GM23338 (cell line): ENCODE results near the gene NPC1. TPM values are rescaled to one million over a fixed set of nuclear protein-coding genes. Genes with fewer than 3 reads are reported as not detected.

Source experiments
- ATAC-seq: fragments of 200-7000 bp; cut with Tn5 transposase; 3 replicates; pipeline ENCODE4 v1.9.1; 2020
- DNase-seq: peaks from one replicate; pipeline ENCODE4 v3.0.0-alpha.2; 2015; ENCODE audit warnings: low spot score
- H2AFZ ChIP-seq: fragments of 200-600 bp; sonication (generic); 2 replicates; pipeline ENCODE4 v1.8.0; 2016; ENCODE audit warnings: antibody characterized with exemption, mild to moderate bottlenecking, moderate library complexity
- H3F3A ChIP-seq: fragments of 200-600 bp; sonication (generic); replicated peaks from 2 replicates; pipeline ENCODE4 v1.8.0; 2017; ENCODE audit warnings: antibody characterized with exemption, mixed run types, low read depth
- H3K27ac ChIP-seq: fragments of 200-600 bp; sonication (generic); 2 replicates; pipeline ENCODE4 v1.6.1; 2016; ENCODE audit warnings: low read depth
- H3K27me3 ChIP-seq: fragments of 200-600 bp; sonication (generic); 2 replicates; pipeline ENCODE4 v1.8.0; 2016; ENCODE audit warnings: mild to moderate bottlenecking, mixed run types, moderate library complexity; ENCODE audit not compliant: insufficient read depth
- H3K36me3 ChIP-seq: fragments of 200-600 bp; sonication (generic); 2 replicates; pipeline ENCODE4 v1.8.0; 2016; ENCODE audit warnings: mild to moderate bottlenecking; ENCODE audit not compliant: insufficient read depth
- H3K4me1 ChIP-seq: fragments of 200-600 bp; sonication (generic); 2 replicates; pipeline ENCODE4 v1.8.0; 2016; ENCODE audit warnings: mild to moderate bottlenecking, moderate library complexity; ENCODE audit not compliant: insufficient read depth
- H3K4me2 ChIP-seq: fragments of 200-600 bp; sonication (generic); 2 replicates; pipeline ENCODE4 v1.7.1; 2017; ENCODE audit warnings: mixed run types
- H3K4me3 ChIP-seq: fragments of 200-600 bp; sonication (generic); 2 replicates; pipeline ENCODE4 v1.6.1; 2016; ENCODE audit warnings: mixed run types
- H3K79me2 ChIP-seq: fragments of 200-600 bp; sonication (generic); replicated peaks from 2 replicates; pipeline ENCODE4 v1.8.0; 2017; ENCODE audit warnings: mild to moderate bottlenecking; ENCODE audit not compliant: insufficient read depth
- H3K9me2 ChIP-seq: fragments of 200-600 bp; sonication (generic); 2 replicates; pipeline ENCODE4 v1.8.0; 2017; ENCODE audit not compliant: insufficient read depth
- H4K20me1 ChIP-seq: fragments of 200-600 bp; sonication (generic); replicated peaks from 2 replicates; pipeline ENCODE4 v1.8.0; 2017; ENCODE audit warnings: mild to moderate bottlenecking; ENCODE audit not compliant: insufficient read depth
- H3K27ac Mint-ChIP-seq: 2 replicates; pipeline ENCODE4 v1.8.0; 2020; ENCODE audit warnings: inconsistent platforms, mild to moderate bottlenecking, moderate library complexity, mixed read lengths
- H3K27me3 Mint-ChIP-seq: 3 replicates; pipeline ENCODE4 v1.8.0; 2022; ENCODE audit warnings: low read depth, mild to moderate bottlenecking, moderate library complexity, mixed read lengths, inconsistent platforms; ENCODE audit not compliant: insufficient read depth, poor library complexity
- H3K36me3 Mint-ChIP-seq: 3 replicates; pipeline ENCODE4 v1.8.0; 2021; ENCODE audit warnings: low read depth, mild to moderate bottlenecking, inconsistent platforms, moderate library complexity, mixed read lengths
- H3K4me1 Mint-ChIP-seq: 3 replicates; pipeline ENCODE4 v1.8.0; 2020; ENCODE audit warnings: mild to moderate bottlenecking, inconsistent platforms, mixed read lengths
- H3K4me3 Mint-ChIP-seq: 3 replicates; pipeline ENCODE4 v1.8.0; 2021; ENCODE audit warnings: moderate library complexity, mild to moderate bottlenecking, inconsistent platforms, mixed read lengths
- H3K9me3 Mint-ChIP-seq: 3 replicates; pipeline ENCODE4 v1.8.0; 2020; ENCODE audit warnings: moderate library complexity, mild to moderate bottlenecking, inconsistent platforms, mixed read lengths
- CREB1 ChIP-seq: fragments of 250-450 bp; sonication (Bioruptor Pico); IDR thresholded peaks from 2 replicates; pipeline ENCODE4 v1.5.0; 2020; ENCODE audit warnings: low read depth, mild to moderate bottlenecking, moderate library complexity
- ETS1 ChIP-seq: IDR thresholded peaks from 2 replicates; pipeline ENCODE4 v1.6.1; 2016; ENCODE audit warnings: antibody characterized with exemption
- EZH2 ChIP-seq: fragments of 200-600 bp; sonication (generic); IDR thresholded peaks from one replicate; pipeline ENCODE4 v1.8.0; 2017; ENCODE audit warnings: antibody characterized with exemption, mild to moderate bottlenecking, low read depth; ENCODE audit not compliant: unreplicated experiment
- EZH2phosphoT487 ChIP-seq: fragments of 200-600 bp; sonication (generic); IDR thresholded peaks from one replicate; pipeline ENCODE4 v1.8.1; 2018; ENCODE audit warnings: antibody characterized with exemption; ENCODE audit not compliant: unreplicated experiment
- JUNB ChIP-seq: IDR thresholded peaks from one replicate; pipeline ENCODE4 v1.6.1; 2016; ENCODE audit warnings: antibody characterized with exemption; ENCODE audit not compliant: unreplicated experiment
- REST ChIP-seq: IDR thresholded peaks from one replicate; pipeline ENCODE4 v1.6.1; 2018; ENCODE audit warnings: antibody characterized with exemption; ENCODE audit not compliant: unreplicated experiment
- STAT1 ChIP-seq: IDR thresholded peaks from one replicate; pipeline ENCODE4 v1.6.1; 2016; ENCODE audit warnings: antibody characterized with exemption; ENCODE audit not compliant: unreplicated experiment
- ZNF114 ChIP-seq: fragments of 250-450 bp; sonication (Bioruptor Pico); IDR thresholded peaks from 2 replicates; pipeline ENCODE4 v1.5.0; 2020; ENCODE audit warnings: mild to moderate bottlenecking, moderate library complexity
- ZNF331 ChIP-seq: fragments of 250-450 bp; sonication (Bioruptor Pico); IDR thresholded peaks from 2 replicates; pipeline ENCODE4 v1.5.0; 2020; ENCODE audit warnings: low read depth, mild to moderate bottlenecking, moderate library complexity
- polyA plus RNA-seq: library from polyadenylated mRNA; unstranded; fragments of >200 nt; fragmentation: Nextera tagmentation; extraction: Ambion mirVana; gene quantifications from 2 replicates; pipeline ENCODE4 v1.2.1, GENCODE V29; 2016
- total RNA-seq: library from RNA; depleted of rRNA; stranded (reverse); fragments of >200 nt; shearing (Covaris generic); gene quantifications from 2 replicates; pipeline ENCODE4 v1.2.3, GENCODE V29; 2014

Gene NPC1
- total and polyA plus RNA-seq, 2 experiments from 2014 or later: 18.4 to 45.1 TPM

GRCh38 chr18:23532848-23533247 lies 53.5 kb downstream of the NPC1 start (continued):
- TF ChIP-seq ETS1: no peak
- no peak for TF ChIP-seq EZH2
- no peak for TF ChIP-seq JUNB
- TF ChIP-seq STAT1: no peak
- TF ChIP-seq EZH2phosphoT487: no peak
- no peak for TF ChIP-seq REST
- TF ChIP-seq CREB1 (CRISPR knock-in tag): no peak

GRCh38 chr18:23531912-23532311 lies 54.4 kb downstream of the NPC1 start:
- H3K4me2 ChIP-seq: no peak overlapping the region
- H3K27me3 Mint-ChIP-seq: peaks cover 2% of the 10 kb centered on the region
- no peak for ATAC-seq

More at GRCh38 chr18:23531912-23532311, 54.4 kb downstream of the NPC1 start:
- peaks cover 69% of the 10 kb centered on the region for H3K36me3 ChIP-seq
- peaks cover 84% of the 10 kb centered on the region for H3K36me3 Mint-ChIP-seq
- H3K79me2 ChIP-seq: no peaks in the 10 kb centered on the region
- H4K20me1 ChIP-seq: peaks cover 6% of the 10 kb centered on the region; the same call in 1 of the 2 replicates
- no peaks in the 10 kb centered on the region; the same call in 2 of the 3 replicates for H3K4me1 Mint-ChIP-seq
- no peaks in the 10 kb centered on the region for H3K9me3 Mint-ChIP-seq
- H3K27ac Mint-ChIP-seq: no peak overlapping the region
- TF ChIP-seq ZNF331 (CRISPR knock-in tag) (no peak), JUNB (no peak), CREB1 (CRISPR knock-in tag) (no peak), REST (no peak), ZNF114 (CRISPR knock-in tag) (no peak), EZH2 (no peak)
- H3K4me3 Mint-ChIP-seq: no peak overlapping the region
- H3K9me2 ChIP-seq: no peaks in the 10 kb centered on the region
- no peaks in the 10 kb centered on the region for H3K27me3 ChIP-seq
- H3K4me3 ChIP-seq: no peak overlapping the region
- peaks cover 14% of the 10 kb centered on the region; the same call in 1 of the 2 replicates for H3F3A ChIP-seq
- H3K4me1 ChIP-seq: no peaks in the 10 kb centered on the region
- H2AFZ ChIP-seq: no peak overlapping the region
- no peak for DNase-seq
- no peak overlapping the region for H3K27ac ChIP-seq
